SK-N-SH (cell line): ENCODE results near the gene EEF1AKMT1. TPM values are rescaled to one million over a fixed set of nuclear protein-coding genes. Genes with fewer than 3 reads are reported as not detected.

Experiments
- CTCF ChIA-PET: fragments of 300-600, 350-600 bp; formaldehyde crosslinking; extraction: SDS; loops from one replicate; lab custom pipeline; 2021; lab: Yijun Ruan, JAX
- POLR2A ChIA-PET: fragments of 350-600 bp; sonication (Branson Sonifier 250); formaldehyde crosslinking; extraction: SDS; loops from one replicate; lab custom pipeline; 2020; ENCODE audit warnings: antibody characterized with exemption, inconsistent platforms; lab: Yijun Ruan, JAX
- DNase-seq: peaks from one replicate; pipeline ENCODE4 v3.0.0; 2012
- H2AFZ ChIP-seq: fragments of 200-600 bp; sonication (generic); 2 replicates; pipeline ENCODE4 v1.8.1; 2016; ENCODE audit warnings: antibody characterized with exemption, mild to moderate bottlenecking, low read depth
- H3F3A ChIP-seq: fragments of 200-600 bp; sonication (generic); replicated peaks from 2 replicates; pipeline ENCODE3; 2016; ENCODE audit warnings: antibody characterized with exemption, mild to moderate bottlenecking; ENCODE audit not compliant: insufficient read depth
- H3K27ac ChIP-seq, 2 experiments: fragments of 200-500 bp in 1 of 2; fragments of 200-600 bp in 1 of 2; sonication (Bioruptor generic) in 1 of 2; sonication (generic), shearing (Covaris generic) in 1 of 2; 2 replicates each; pipeline versions ENCODE4 v1.5.1 to v1.6.1; 2014 to 2016; ENCODE audit warnings: low read depth in 2 of 2, inconsistent platforms in 1 of 2, low read length in 1 of 2, mild to moderate bottlenecking in 1 of 2, mixed read lengths in 1 of 2
- H3K27me3 ChIP-seq: fragments of 200-600 bp; sonication (generic), shearing (Covaris generic); 2 replicates; pipeline ENCODE4 v1.6.1; 2016; ENCODE audit warnings: mixed run types; ENCODE audit not compliant: insufficient read depth
- H3K36me3 ChIP-seq, 2 experiments: fragments of 200-500 bp in 1 of 2; fragments of 200-600 bp in 1 of 2; sonication (Bioruptor generic) in 1 of 2; sonication (generic) in 1 of 2; replicated peaks in 1 of 2; 2 replicates each; pipeline versions ENCODE3 to v1.5.1; 2014 to 2016; ENCODE audit warnings: low read length in 1 of 2, mild to moderate bottlenecking in 1 of 2; ENCODE audit not compliant: insufficient read depth in 2 of 2, control insufficient read depth in 1 of 2
- H3K4me1 ChIP-seq, 2 experiments: fragments of 200-500 bp in 1 of 2; fragments of 200-600 bp in 1 of 2; sonication (Bioruptor generic) in 1 of 2; sonication (generic), shearing (Covaris generic) in 1 of 2; 2 replicates each; pipeline versions ENCODE4 v1.5.1 to v1.6.1; 2014 to 2016; ENCODE audit warnings: low read depth in 1 of 2, low read length in 1 of 2, mixed run types in 1 of 2; ENCODE audit not compliant: insufficient read depth in 2 of 2, control insufficient read depth in 1 of 2
- H3K4me2 ChIP-seq: fragments of 200-600 bp; sonication (generic), shearing (Covaris generic); 2 replicates; pipeline ENCODE4 v1.6.1; 2017; ENCODE audit warnings: mixed run types
- H3K4me3 ChIP-seq, 2 experiments: fragments of 200-500 bp in 1 of 2; fragments of 200-600 bp in 1 of 2; sonication (Bioruptor generic) in 1 of 2; sonication (generic), shearing (Covaris generic) in 1 of 2; 2 replicates each; pipeline versions ENCODE4 v1.5.1 to v1.8.1; 2014 to 2016; ENCODE audit warnings: low read depth in 2 of 2, inconsistent platforms in 1 of 2, low read length in 1 of 2, mild to moderate bottlenecking in 1 of 2, mixed read lengths in 1 of 2, moderate library complexity in 1 of 2
- H3K79me2 ChIP-seq: fragments of 200-600 bp; sonication (generic); 2 replicates; pipeline ENCODE4 v1.8.1; 2017; ENCODE audit warnings: mild to moderate bottlenecking; ENCODE audit not compliant: insufficient read depth
- H3K9ac ChIP-seq: fragments of 200-600 bp; sonication (generic); 2 replicates; pipeline ENCODE4 v1.6.1; 2017; ENCODE audit warnings: mixed run types
- H3K9me2 ChIP-seq: fragments of 200-600 bp; sonication (generic); 2 replicates; pipeline ENCODE4 v1.6.1; 2017; ENCODE audit warnings: mixed run types
- H3K9me3 ChIP-seq: fragments of 200-600 bp; sonication (generic); 2 replicates; pipeline ENCODE4 v1.6.1; 2017; ENCODE audit warnings: mixed run types, mild to moderate bottlenecking, moderate library complexity
- H4K20me1 ChIP-seq: fragments of 200-600 bp; sonication (generic); 2 replicates; pipeline ENCODE4 v1.6.1; 2017; ENCODE audit warnings: mild to moderate bottlenecking, mixed run types; ENCODE audit not compliant: insufficient read depth
- CHD2 ChIP-seq: fragments of 150-350 bp; IDR thresholded peaks from 2 replicates; pipeline ENCODE4 v1.6.1; 2018; ENCODE audit warnings: low read length; ENCODE audit not compliant: partially characterized antibody
- ELF1 ChIP-seq: IDR thresholded peaks from 2 replicates; pipeline ENCODE4 v1.4.0; 2012
- EP300 ChIP-seq, 2 experiments: IDR thresholded peaks; 2 replicates each; pipeline versions ENCODE4 v1.4.0 to v1.6.1; 2012; ENCODE audit warnings: borderline replicate concordance in 1 of 2, low read depth in 1 of 2, low read length in 1 of 2
- EZH2phosphoT487 ChIP-seq: fragments of 200-600 bp; sonication (generic); IDR thresholded peaks from 2 replicates; pipeline ENCODE4 v1.6.1; 2017; ENCODE audit warnings: low read depth, mixed run types, mild to moderate bottlenecking, antibody characterized with exemption, moderate library complexity, borderline replicate concordance
- FOSL2 ChIP-seq: IDR thresholded peaks from 2 replicates; pipeline ENCODE4 v1.4.0; 2012; ENCODE audit warnings: low read depth, mild to moderate bottlenecking, moderate library complexity, borderline replicate concordance
- FOXJ3 ChIP-seq: sonication (generic); formaldehyde crosslinking; IDR thresholded peaks from 2 replicates; pipeline ENCODE4 v1.5.1; 2020; ENCODE audit warnings: mild to moderate bottlenecking, missing genetic modification reagents
- GABPA ChIP-seq: IDR thresholded peaks from 2 replicates; pipeline ENCODE4 v1.4.0; 2012; ENCODE audit warnings: low read depth, mild to moderate bottlenecking
- JUND ChIP-seq: IDR thresholded peaks from 2 replicates; pipeline ENCODE4 v1.4.0; 2012
- MXI1 ChIP-seq: IDR thresholded peaks from 2 replicates; pipeline ENCODE4 v1.6.1; 2012; ENCODE audit warnings: mild to moderate bottlenecking, low read depth, low read length, improper control_type of control experiment
- NFIC ChIP-seq: IDR thresholded peaks from 2 replicates; pipeline ENCODE4 v1.4.0; 2012; ENCODE audit warnings: borderline replicate concordance
- NRF1 ChIP-seq: IDR thresholded peaks from 2 replicates; pipeline ENCODE4 v1.6.1; 2012; ENCODE audit warnings: low read depth, mild to moderate bottlenecking, low read length
- POLR2AphosphoS5 ChIP-seq: IDR thresholded peaks from 2 replicates; pipeline ENCODE4 v1.6.1; 2012; ENCODE audit warnings: low read depth, low read length
- RAD21 ChIP-seq: IDR thresholded peaks from 2 replicates; pipeline ENCODE4 v1.6.1; 2012; ENCODE audit warnings: mild to moderate bottlenecking, low read length
- RCOR1 ChIP-seq: fragments of 150-350 bp; IDR thresholded peaks from 2 replicates; pipeline ENCODE4 v1.6.1; 2017; ENCODE audit warnings: antibody characterized with exemption, low read length
- RFX5 ChIP-seq: IDR thresholded peaks from 2 replicates; pipeline ENCODE4 v1.6.1; 2012; ENCODE audit warnings: mild to moderate bottlenecking, improper control_type of control experiment, low read length
- SMC3 ChIP-seq: IDR thresholded peaks from 2 replicates; pipeline ENCODE4 v1.6.1; 2012; ENCODE audit warnings: low read depth, low read length, improper control_type of control experiment
- WGBS: methylation state at CpG from one replicate; pipeline ENCODE4 v1.1.6; 2017; ENCODE audit warnings: low lambda C conversion rate; 5-methylcytosine and 5-hydroxymethylcytosine counted together
- polyA plus RNA-seq, 3 experiments: library from polyadenylated mRNA; depleted of rRNA; stranded (reverse); fragments of >200 nt; gene quantifications; 2 replicates each; pipeline ENCODE4 v1.2.3, GENCODE V29; 2012
- TF ChIP-seq, protein P1 (sequence below): fragments of 200-600 bp; sonication (generic); IDR thresholded peaks from 2 replicates; pipeline ENCODE4 v1.6.1; 2017; ENCODE audit warnings: antibody characterized with exemption, mild to moderate bottlenecking, moderate library complexity
- TF ChIP-seq, protein P2 (sequence below): fragments of 150-350 bp; IDR thresholded peaks from 2 replicates; pipeline ENCODE4 v1.6.1; 2016; ENCODE audit warnings: mild to moderate bottlenecking, low read depth, low read length
- TF ChIP-seq, protein P3 (sequence below): IDR thresholded peaks from 2 replicates; pipeline ENCODE4 v1.4.0; 2012; ENCODE audit warnings: low read depth
- TF ChIP-seq, protein P4 (sequence below): fragments of 150-350 bp; IDR thresholded peaks from 2 replicates; pipeline ENCODE4 v1.6.1; 2017; ENCODE audit warnings: antibody characterized with exemption, low read length, low read depth, borderline replicate concordance

Gene EEF1AKMT1
- polyA plus RNA-seq, 1 of the 3 experiments (the other 2 are of a cell fraction): 4.2 TPM

DNA sequence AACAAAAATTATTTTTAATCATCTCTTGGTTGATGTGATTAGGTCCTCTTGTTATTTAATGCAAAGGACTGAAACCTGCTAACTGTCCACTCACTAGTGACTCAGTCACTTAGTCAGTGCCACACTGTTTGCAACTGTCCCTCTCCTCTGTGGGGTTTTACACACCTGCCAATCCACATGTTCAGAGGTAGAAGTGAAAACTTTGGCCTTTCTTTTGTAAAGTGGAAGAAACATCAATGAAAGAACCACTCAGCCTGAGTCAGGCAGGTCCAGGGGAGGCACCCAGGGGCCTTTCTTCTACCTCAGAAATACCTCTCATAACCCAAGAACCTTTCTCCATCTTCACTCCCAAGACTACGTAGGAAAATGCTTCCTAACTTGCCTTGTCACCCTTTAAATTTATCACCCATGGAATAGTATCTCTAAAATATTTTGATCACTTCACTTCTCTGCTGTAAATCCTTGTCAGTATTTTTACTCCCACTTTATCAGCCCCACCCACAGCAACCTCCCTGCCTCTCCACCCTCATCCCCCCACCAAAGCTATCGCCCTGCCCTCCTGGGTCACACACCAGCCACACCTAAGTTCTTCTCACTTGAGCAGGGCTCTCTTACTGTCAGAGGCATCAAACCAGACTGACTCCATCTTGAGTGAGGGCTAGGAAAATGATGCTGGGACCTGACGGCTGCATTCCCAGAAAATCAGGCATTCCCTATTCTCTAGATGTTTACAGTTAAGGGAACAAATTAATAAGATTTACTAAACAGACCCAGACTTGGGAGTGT lies 29.6 kb upstream of the EEF1AKMT1 start:
- no peak for DNase-seq
- WGBS: 99% methylated on average over 3 of the region's 3 CpGs
- Histone ChIP-seq H3K4me2 (no peak overlapping the region), H3K4me3 (no peak overlapping the region), H3K4me1 (no peaks in the 10 kb centered on the region), H3K9me3 (no peaks in the 10 kb centered on the region), H3K9ac (no peak overlapping the region), H3K79me2 (no peaks in the 10 kb centered on the region), H3K9me2 (no peaks in the 10 kb centered on the region), H3F3A (no peaks in the 10 kb centered on the region), H4K20me1 (no peaks in the 10 kb centered on the region)
- TF ChIP-seq, protein P1, sequence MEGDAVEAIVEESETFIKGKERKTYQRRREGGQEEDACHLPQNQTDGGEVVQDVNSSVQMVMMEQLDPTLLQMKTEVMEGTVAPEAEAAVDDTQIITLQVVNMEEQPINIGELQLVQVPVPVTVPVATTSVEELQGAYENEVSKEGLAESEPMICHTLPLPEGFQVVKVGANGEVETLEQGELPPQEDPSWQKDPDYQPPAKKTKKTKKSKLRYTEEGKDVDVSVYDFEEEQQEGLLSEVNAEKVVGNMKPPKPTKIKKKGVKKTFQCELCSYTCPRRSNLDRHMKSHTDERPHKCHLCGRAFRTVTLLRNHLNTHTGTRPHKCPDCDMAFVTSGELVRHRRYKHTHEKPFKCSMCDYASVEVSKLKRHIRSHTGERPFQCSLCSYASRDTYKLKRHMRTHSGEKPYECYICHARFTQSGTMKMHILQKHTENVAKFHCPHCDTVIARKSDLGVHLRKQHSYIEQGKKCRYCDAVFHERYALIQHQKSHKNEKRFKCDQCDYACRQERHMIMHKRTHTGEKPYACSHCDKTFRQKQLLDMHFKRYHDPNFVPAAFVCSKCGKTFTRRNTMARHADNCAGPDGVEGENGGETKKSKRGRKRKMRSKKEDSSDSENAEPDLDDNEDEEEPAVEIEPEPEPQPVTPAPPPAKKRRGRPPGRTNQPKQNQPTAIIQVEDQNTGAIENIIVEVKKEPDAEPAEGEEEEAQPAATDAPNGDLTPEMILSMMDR: no peak
- TF ChIP-seq, all 33 proteins: peak for 0
- CTCF ChIA-PET: no interaction called here
- Histone ChIP-seq H2AFZ (no peak overlapping the region), H3K27me3 (no peaks in the 10 kb centered on the region), H3K27ac (no peak overlapping the region), H3K36me3 (peaks cover 25 to 45% of the 10 kb centered on the region in 2 experiments)
- POLR2A ChIA-PET: no interaction called here

DNA sequence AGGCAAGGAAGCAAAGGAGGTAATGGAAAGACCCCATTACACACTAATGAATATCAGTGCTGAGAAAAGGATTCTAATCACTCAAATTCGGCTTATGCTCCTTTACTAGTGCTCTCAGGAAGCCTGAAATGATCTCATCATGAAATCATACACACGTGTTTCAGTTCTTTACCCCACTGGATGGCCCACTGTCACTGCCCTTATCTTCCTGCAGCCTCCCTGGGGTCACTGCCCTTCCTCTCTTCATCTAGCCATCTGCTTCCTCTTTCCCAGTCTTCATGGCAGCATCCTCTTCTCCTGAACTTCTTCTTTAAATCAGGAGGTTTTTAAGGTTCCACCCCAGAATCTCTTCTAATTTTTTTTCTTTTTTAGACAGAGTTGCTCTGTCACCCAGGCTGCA lies 27.9 kb upstream of the EEF1AKMT1 start:
- WGBS: 42% methylated on average over 2 of the region's 2 CpGs
- H3K4me2 ChIP-seq: no peak overlapping the region
- H2AFZ ChIP-seq: no peak overlapping the region
- TF ChIP-seq FOSL2: no peak
- no peak for TF ChIP-seq GABPA
- TF ChIP-seq, protein P1: no peak
- TF ChIP-seq, protein P2, sequence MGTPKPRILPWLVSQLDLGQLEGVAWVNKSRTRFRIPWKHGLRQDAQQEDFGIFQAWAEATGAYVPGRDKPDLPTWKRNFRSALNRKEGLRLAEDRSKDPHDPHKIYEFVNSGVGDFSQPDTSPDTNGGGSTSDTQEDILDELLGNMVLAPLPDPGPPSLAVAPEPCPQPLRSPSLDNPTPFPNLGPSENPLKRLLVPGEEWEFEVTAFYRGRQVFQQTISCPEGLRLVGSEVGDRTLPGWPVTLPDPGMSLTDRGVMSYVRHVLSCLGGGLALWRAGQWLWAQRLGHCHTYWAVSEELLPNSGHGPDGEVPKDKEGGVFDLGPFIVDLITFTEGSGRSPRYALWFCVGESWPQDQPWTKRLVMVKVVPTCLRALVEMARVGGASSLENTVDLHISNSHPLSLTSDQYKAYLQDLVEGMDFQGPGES: no peak
- no peak for TF ChIP-seq RFX5
- no peak for TF ChIP-seq POLR2AphosphoS5
- no peak for TF ChIP-seq CHD2
- no peak for TF ChIP-seq FOXJ3 (CRISPR knock-in tag)
- no peak for TF ChIP-seq RCOR1
- no peak for TF ChIP-seq NFIC
- TF ChIP-seq EZH2phosphoT487: no peak
- no peak for TF ChIP-seq ELF1
- no peak for TF ChIP-seq NRF1
- no peak for TF ChIP-seq RAD21
- no peak for TF ChIP-seq EP300 (IDR thresholded peaks at IDR 0.05; ENCODE audit: borderline replicate concordance in 1 of 2, low read depth in 1 of 2, low read length in 1 of 2)
- TF ChIP-seq, protein P3, sequence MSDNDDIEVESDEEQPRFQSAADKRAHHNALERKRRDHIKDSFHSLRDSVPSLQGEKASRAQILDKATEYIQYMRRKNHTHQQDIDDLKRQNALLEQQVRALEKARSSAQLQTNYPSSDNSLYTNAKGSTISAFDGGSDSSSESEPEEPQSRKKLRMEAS: no peak
- no peak for TF ChIP-seq SMC3
- TF ChIP-seq JUND: no peak
- TF ChIP-seq, protein P4, sequence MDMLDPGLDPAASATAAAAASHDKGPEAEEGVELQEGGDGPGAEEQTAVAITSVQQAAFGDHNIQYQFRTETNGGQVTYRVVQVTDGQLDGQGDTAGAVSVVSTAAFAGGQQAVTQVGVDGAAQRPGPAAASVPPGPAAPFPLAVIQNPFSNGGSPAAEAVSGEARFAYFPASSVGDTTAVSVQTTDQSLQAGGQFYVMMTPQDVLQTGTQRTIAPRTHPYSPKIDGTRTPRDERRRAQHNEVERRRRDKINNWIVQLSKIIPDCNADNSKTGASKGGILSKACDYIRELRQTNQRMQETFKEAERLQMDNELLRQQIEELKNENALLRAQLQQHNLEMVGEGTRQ: no peak
- TF ChIP-seq MXI1: no peak
- no peak overlapping the region for H3K27ac ChIP-seq
- no peaks in the 10 kb centered on the region for H4K20me1 ChIP-seq
- H3K4me3 ChIP-seq: no peak overlapping the region
- H3K27me3 ChIP-seq: no peaks in the 10 kb centered on the region
- peaks cover 11% of the 10 kb centered on the region for H3F3A ChIP-seq
- H3K9ac ChIP-seq: no peak overlapping the region
- POLR2A ChIA-PET: no interaction called here
- H3K4me1 ChIP-seq: peaks cover 0 to 9% of the 10 kb centered on the region in 2 experiments; a peak in 2 of 4 replicates
- H3K9me2 ChIP-seq: no peaks in the 10 kb centered on the region
- H3K36me3 ChIP-seq: peaks cover 17 to 32% of the 10 kb centered on the region in 2 experiments
- H3K9me3 ChIP-seq: no peaks in the 10 kb centered on the region
- DNase-seq: no peak
- CTCF ChIA-PET: no interaction called here
- H3K79me2 ChIP-seq: no peaks in the 10 kb centered on the region
